ENCODE data around the gene MPV17L2. TPM values are rescaled to one million over a fixed set of nuclear protein-coding genes. Genes with fewer than 3 reads are reported as not detected.
A peak's percentile ranks its signal among the peaks of the same experiment; 100 is the strongest.

The MPV17L2 gene
- total RNA-seq = 10 to 100 TPM in 2 of 3 donors, 1 to 10 TPM in 1; 6.7 to 12.4 (median 12.0) TPM
- long read RNA-seq, donor 1, transcript MPV17L2-204 (5 exons, 1,408 nt) = major isoform, 27 of 30 reads
- long read RNA-seq, donor 1, partial matches to known transcripts = 3 of 30 reads
- long read RNA-seq, donor 1, other reads (novel, unspliced or antisense) = 0 of 30 reads
- long read RNA-seq, donor 2, transcript MPV17L2-204 (5 exons, 1,408 nt) = major isoform, 25 of 28 reads
- long read RNA-seq, donor 2, partial matches to known transcripts = 0 of 28 reads
- long read RNA-seq, donor 2, other reads (novel, unspliced or antisense) = 0 of 28 reads

- TF ChIP-seq CTCF (IDR thresholded peaks at IDR 0.05) = no peak
- Histone ChIP-seq H3K4me3 (peak within 1 kb of the TSS; percentile 67), H3K4me1 (ENCODE audit: low read depth) (peaks cover 20% of the 10 kb centered on the region), H3K36me3 (ENCODE audit: low read depth) (no peaks in the 10 kb centered on the region), H3K9me3 (no peaks in the 10 kb centered on the region)
- intact Hi-C loops (cut with DNase I, micrococcal nuclease) = loop anchor here in 1 of 2 donors (1.0 kb wide), 1 partner anchor 11 kb away; the partner anchor contains the start of gene RAB3A
- ATAC-seq (peak; percentile 93), DNase-seq (peak; percentile 98 to 100 (median 99))
These were observed at the start of gene MPV17L2 for GRCh38 chr19:18192673-18193387. MPV17L2 (plus strand) TSS chr19:18193218; CDS start chr19:18193282, 64 bp downstream.

GRCh38 chr19:18143902-18144301, 49.1 kb upstream of the MPV17L2 start:
- ATAC-seq (no peak), DNase-seq (no peak)
- Histone ChIP-seq H3K36me3 (ENCODE audit: low read depth) (no peaks in the 10 kb centered on the region), H3K4me1 (ENCODE audit: low read depth) (no peaks in the 10 kb centered on the region), H3K9me3 (no peaks in the 10 kb centered on the region), H3K4me3 (no peak overlapping the region)
- intact Hi-C loops (cut with DNase I, micrococcal nuclease) = no loop called here
- TF ChIP-seq CTCF (IDR thresholded peaks at IDR 0.05) = no peak

DNA sequence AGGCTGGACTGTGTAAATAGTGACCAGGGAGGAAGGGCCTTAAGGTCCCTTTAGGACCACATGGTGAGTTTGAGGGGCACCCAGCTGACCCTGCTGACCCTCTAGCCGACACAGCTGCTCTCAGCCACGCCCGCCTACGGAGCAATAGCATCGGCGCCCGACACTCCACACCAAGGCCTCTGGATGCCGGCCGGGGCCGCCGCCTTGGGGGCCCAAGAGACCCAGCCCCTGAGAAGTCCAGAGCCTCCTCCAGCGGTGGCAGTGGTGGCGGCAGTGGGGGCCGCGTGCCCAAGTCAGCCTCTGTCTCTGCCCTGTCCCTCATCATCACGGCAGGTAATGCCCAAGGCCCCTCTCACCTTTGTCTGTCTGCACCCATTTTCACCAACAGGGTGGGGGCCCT, 48.7 kb upstream of the MPV17L2 start:
- Histone ChIP-seq H3K36me3 (ENCODE audit: low read depth) (no peaks in the 10 kb centered on the region), H3K4me3 (no peak overlapping the region), H3K4me1 (ENCODE audit: low read depth) (no peaks in the 10 kb centered on the region), H3K9me3 (no peaks in the 10 kb centered on the region)
- intact Hi-C loops (cut with DNase I, micrococcal nuclease) = no loop called here
- ATAC-seq (no peak), DNase-seq (peak in 1 of 3 donors; percentile 30)
- TF ChIP-seq CTCF (IDR thresholded peaks at IDR 0.05) = no peak

- TF ChIP-seq CTCF (IDR thresholded peaks at IDR 0.05) = no peak
- no peaks in the 10 kb centered on the region for H3K36me3 ChIP-seq (ENCODE audit: low read depth)
- H3K9me3 ChIP-seq = no peaks in the 10 kb centered on the region
- intact Hi-C loops (cut with DNase I, micrococcal nuclease) = no loop called here
- no peaks in the 10 kb centered on the region for H3K4me1 ChIP-seq (ENCODE audit: low read depth)
- DNase-seq (peak in 1 of 3 donors; percentile 21), ATAC-seq (no peak)
- no peak overlapping the region for H3K4me3 ChIP-seq
These were observed 48.1 kb upstream of the MPV17L2 start for GRCh38 chr19:18144906-18145305.

- ATAC-seq (no peak), DNase-seq (no peak)
- Histone ChIP-seq H3K4me3 (no peak overlapping the region), H3K36me3 (ENCODE audit: low read depth) (no peaks in the 10 kb centered on the region), H3K9me3 (no peaks in the 10 kb centered on the region), H3K4me1 (ENCODE audit: low read depth) (no peaks in the 10 kb centered on the region)
- TF ChIP-seq CTCF (IDR thresholded peaks at IDR 0.05) = no peak
- intact Hi-C loops (cut with DNase I, micrococcal nuclease) = no loop called here
These were observed 47.5 kb upstream of the MPV17L2 start for GRCh38 chr19:18145391-18145999.

Data from mucosa of descending colon (tissue), 3 donors.